Measurements from ENCODE around the gene PAK4. TPM values are rescaled to one million over a fixed set of nuclear protein-coding genes. Genes with fewer than 3 reads are reported as not detected.
A peak's percentile ranks its signal among the peaks of the same experiment; 100 is the strongest.

The PAK4 gene
- total and polyA plus RNA-seq, 2 of the 13 experiments (the other 11 are each of a cell fraction or from before 2014, with no cell fraction given): 9.5 to 17.8 TPM

- peak; percentile 27; the same call in 1 of the 2 replicates for TF ChIP-seq EED (CRISPR knock-in tag; IDR thresholded peaks at IDR 0.05)
- no peak for TF ChIP-seq MZF1 (CRISPR knock-in tag; IDR thresholded peaks at IDR 0.05; ENCODE audit: borderline replicate concordance)
- TF ChIP-seq PHF8 (CRISPR knock-in tag; IDR thresholded peaks at IDR 0.05): peak; percentile 50; the same call in 1 of the 2 replicates
- TF ChIP-seq HBP1 (CRISPR knock-in tag; IDR thresholded peaks at IDR 0.05; ENCODE audit: low read depth): no peak
- TF ChIP-seq MXD3 (CRISPR knock-in tag; IDR thresholded peaks at IDR 0.05): peak; percentile 62; the same call in 1 of the 2 replicates
- TF ChIP-seq REST (IDR thresholded peaks at IDR 0.05; ENCODE audit: borderline replicate concordance in 1 of 2, low read depth in 1 of 2, low read length in 2 of 2): no peak
- no peak for TF ChIP-seq HES4 (CRISPR knock-in tag; IDR thresholded peaks at IDR 0.05; ENCODE audit: borderline replicate concordance)
- peak; percentile 25; the same call in 1 of the 3 replicates for TF ChIP-seq MXI1 (IDR thresholded peaks at IDR 0.05; ENCODE audit: borderline replicate concordance, low read depth, low read length)
- peak; percentile 18; the same call in 1 of the 2 replicates for TF ChIP-seq KMT2B (CRISPR knock-in tag; IDR thresholded peaks at IDR 0.05)
- TF ChIP-seq CHD2 (IDR thresholded peaks at IDR 0.05; ENCODE audit: low read depth, low read length): no peak
- no peak for TF ChIP-seq PREB (CRISPR knock-in tag; IDR thresholded peaks at IDR 0.05)
- no peak for TF ChIP-seq CAMTA2 (CRISPR knock-in tag; IDR thresholded peaks at IDR 0.05; ENCODE audit: borderline replicate concordance)
- TF ChIP-seq NCOA2 (CRISPR knock-in tag; IDR thresholded peaks at IDR 0.05): no peak
- TF ChIP-seq ZNF331 (CRISPR knock-in tag; IDR thresholded peaks at IDR 0.05): peak; percentile 64; the same call in 1 of the 2 replicates
- TF ChIP-seq MYC (CRISPR knock-in tag; IDR thresholded peaks at IDR 0.05; ENCODE audit: borderline replicate concordance): peak; percentile 60; the same call in 1 of the 2 replicates
- no peak for TF ChIP-seq KDM2A (CRISPR knock-in tag; IDR thresholded peaks at IDR 0.05; ENCODE audit: borderline replicate concordance, low read depth)
- TF ChIP-seq KAT8 (CRISPR knock-in tag; IDR thresholded peaks at IDR 0.05): peak; percentile 41
- TF ChIP-seq, protein P1, sequence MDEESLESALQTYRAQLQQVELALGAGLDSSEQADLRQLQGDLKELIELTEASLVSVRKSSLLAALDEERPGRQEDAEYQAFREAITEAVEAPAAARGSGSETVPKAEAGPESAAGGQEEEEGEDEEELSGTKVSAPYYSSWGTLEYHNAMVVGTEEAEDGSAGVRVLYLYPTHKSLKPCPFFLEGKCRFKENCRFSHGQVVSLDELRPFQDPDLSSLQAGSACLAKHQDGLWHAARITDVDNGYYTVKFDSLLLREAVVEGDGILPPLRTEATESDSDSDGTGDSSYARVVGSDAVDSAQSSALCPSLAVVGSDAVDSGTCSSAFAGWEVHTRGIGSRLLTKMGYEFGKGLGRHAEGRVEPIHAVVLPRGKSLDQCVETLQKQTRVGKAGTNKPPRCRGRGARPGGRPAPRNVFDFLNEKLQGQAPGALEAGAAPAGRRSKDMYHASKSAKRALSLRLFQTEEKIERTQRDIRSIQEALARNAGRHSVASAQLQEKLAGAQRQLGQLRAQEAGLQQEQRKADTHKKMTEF (CRISPR knock-in tag; IDR thresholded peaks at IDR 0.05): no peak; the same call in 1 of the 2 replicates
- no peak for TF ChIP-seq NFRKB (IDR thresholded peaks at IDR 0.05)
- peak; percentile 29 for TF ChIP-seq ZNF264 (CRISPR knock-in tag; IDR thresholded peaks at IDR 0.05)
- peak; percentile 51; the same call in 1 of the 2 replicates for TF ChIP-seq ZNF619 (CRISPR knock-in tag; IDR thresholded peaks at IDR 0.05)
- TF ChIP-seq ZNF24 (IDR thresholded peaks at IDR 0.05): no peak
- no peak; the same call in 1 of the 2 replicates for TF ChIP-seq WIZ (CRISPR knock-in tag; IDR thresholded peaks at IDR 0.05)
Observed at GRCh38 chr19:39145180-39145953, 19.8 kb downstream of the PAK4 start (continued).

Measured in HepG2 (cell line).